Activated B cell treated with CpG ODN at 0.5 μM for 24 hours (primary cell): ENCODE measurements around the gene AGMO. TPM values are rescaled to one million over a fixed set of nuclear protein-coding genes. Genes with fewer than 3 reads are reported as not detected.

Source experiments
- ATAC-seq: fragments of 200-7000 bp; cut with Tn5 transposase; one replicate; pipeline ENCODE4 v1.10.0; 2021; ENCODE audit warnings: low read depth, mild to moderate bottlenecking, moderate library complexity
- CTCF ChIA-PET: fragments of 350-600 bp; sonication (Branson Sonifier 250); formaldehyde crosslinking; loops from one replicate; lab custom pipeline; 2021; ENCODE audit warnings: antibody characterized with exemption; lab: Charles Lee
- POLR2A ChIA-PET: fragments of 350-600 bp; sonication (Branson Sonifier 250); formaldehyde crosslinking; loops from one replicate; lab custom pipeline; 2021; ENCODE audit warnings: antibody characterized with exemption; lab: Charles Lee
- DNase-seq: peaks from one replicate; pipeline ENCODE4 v3.0.0; 2022
- H3K27ac Mint-ChIP-seq: one replicate; pipeline ENCODE4 v1.8.0; 2020; ENCODE audit warnings: mixed read lengths
- H3K27me3 Mint-ChIP-seq: one replicate; pipeline ENCODE4 v1.8.0; 2021; ENCODE audit warnings: mixed read lengths
- H3K36me3 Mint-ChIP-seq: one replicate; pipeline ENCODE4 v1.8.0; 2021; ENCODE audit warnings: low read depth, mixed read lengths
- H3K4me1 Mint-ChIP-seq: one replicate; pipeline ENCODE4 v1.8.0; 2021; ENCODE audit warnings: mixed read lengths
- H3K4me3 Mint-ChIP-seq: one replicate; pipeline ENCODE4 v1.8.0; 2020; ENCODE audit warnings: mild to moderate bottlenecking, mixed read lengths
- H3K9me3 Mint-ChIP-seq: one replicate; pipeline ENCODE4 v1.8.0; 2020; ENCODE audit warnings: mixed read lengths
- intact Hi-C: fragments of 100-400 bp; cut with micrococcal nuclease; formaldehyde crosslinking; loops from one replicate; pipeline ENCODE4 v1.15.1; 2024
- total RNA-seq: library from RNA; stranded (reverse); gene quantifications from 2 replicates; pipeline ENCODE4 v1.2.3, GENCODE V29; 2022
- TF ChIP-seq, protein P1 (sequence below): fragments of 200-600 bp; IDR thresholded peaks from one replicate; pipeline ENCODE4 v1.8.0; 2022; ENCODE audit warnings: antibody characterized with exemption, mild to moderate bottlenecking

AGMO gene
- total RNA-seq, 1 donor from 2014 or later: not detected

DNA sequence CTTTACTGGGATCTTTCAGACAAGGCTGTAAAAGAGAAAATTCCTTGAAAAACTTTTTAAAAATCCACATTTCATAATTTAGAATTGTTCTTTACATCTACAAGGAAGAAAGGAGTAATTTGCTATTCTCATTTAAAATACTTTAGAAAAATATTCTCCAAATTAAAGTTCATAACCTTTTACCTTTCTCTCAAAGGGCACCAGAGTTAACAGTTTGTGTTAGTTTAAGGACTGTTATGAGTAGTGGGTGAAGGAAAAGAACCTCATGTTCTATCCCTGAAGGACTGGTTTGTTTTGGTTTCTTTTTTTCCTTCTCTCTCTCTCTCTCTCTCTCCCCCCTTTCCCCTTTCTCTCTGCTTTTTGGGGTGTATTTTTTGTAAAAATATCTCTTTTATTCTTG, 4.1 kb downstream of the AGMO start:
- ChIA-PET POLR2A (no interaction called here), CTCF (no interaction called here)
- no peaks in the 10 kb centered on the region for H3K36me3 Mint-ChIP-seq
- no peak overlapping the region for H3K4me3 Mint-ChIP-seq
- H3K27me3 Mint-ChIP-seq: no peaks in the 10 kb centered on the region
- ATAC-seq (no peak), DNase-seq (no peak)
- no peaks in the 10 kb centered on the region for H3K9me3 Mint-ChIP-seq
- no peaks in the 10 kb centered on the region for H3K4me1 Mint-ChIP-seq
- TF ChIP-seq, protein P1, sequence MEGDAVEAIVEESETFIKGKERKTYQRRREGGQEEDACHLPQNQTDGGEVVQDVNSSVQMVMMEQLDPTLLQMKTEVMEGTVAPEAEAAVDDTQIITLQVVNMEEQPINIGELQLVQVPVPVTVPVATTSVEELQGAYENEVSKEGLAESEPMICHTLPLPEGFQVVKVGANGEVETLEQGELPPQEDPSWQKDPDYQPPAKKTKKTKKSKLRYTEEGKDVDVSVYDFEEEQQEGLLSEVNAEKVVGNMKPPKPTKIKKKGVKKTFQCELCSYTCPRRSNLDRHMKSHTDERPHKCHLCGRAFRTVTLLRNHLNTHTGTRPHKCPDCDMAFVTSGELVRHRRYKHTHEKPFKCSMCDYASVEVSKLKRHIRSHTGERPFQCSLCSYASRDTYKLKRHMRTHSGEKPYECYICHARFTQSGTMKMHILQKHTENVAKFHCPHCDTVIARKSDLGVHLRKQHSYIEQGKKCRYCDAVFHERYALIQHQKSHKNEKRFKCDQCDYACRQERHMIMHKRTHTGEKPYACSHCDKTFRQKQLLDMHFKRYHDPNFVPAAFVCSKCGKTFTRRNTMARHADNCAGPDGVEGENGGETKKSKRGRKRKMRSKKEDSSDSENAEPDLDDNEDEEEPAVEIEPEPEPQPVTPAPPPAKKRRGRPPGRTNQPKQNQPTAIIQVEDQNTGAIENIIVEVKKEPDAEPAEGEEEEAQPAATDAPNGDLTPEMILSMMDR: no peak
- H3K27ac Mint-ChIP-seq: no peak overlapping the region
- intact Hi-C loops: no loop called here

DNA sequence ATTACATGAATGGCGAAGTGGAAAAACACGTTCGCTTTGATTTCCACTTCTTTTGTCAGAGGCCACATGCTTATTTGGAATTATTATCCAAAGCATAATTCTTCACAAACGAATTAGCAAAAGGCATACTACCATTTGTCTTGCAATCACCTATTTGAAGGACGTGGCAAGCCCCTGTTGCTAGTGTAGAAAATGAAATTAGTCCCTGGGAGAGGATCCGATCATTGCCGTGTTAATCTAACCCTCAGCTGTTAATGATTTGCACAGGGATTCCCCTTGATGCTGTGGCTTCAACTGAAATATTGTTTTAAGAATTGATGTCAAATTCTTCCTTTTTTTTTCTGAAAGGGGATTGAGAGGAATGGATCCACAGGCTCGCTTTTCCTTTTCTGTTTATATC, 4.6 kb downstream of the AGMO start:
- no peaks in the 10 kb centered on the region for H3K27me3 Mint-ChIP-seq
- H3K4me3 Mint-ChIP-seq: no peak overlapping the region
- H3K27ac Mint-ChIP-seq: no peak overlapping the region
- DNase-seq: no peak
- no peak for ATAC-seq
- no peaks in the 10 kb centered on the region for H3K4me1 Mint-ChIP-seq
- intact Hi-C loops: no loop called here
- CTCF ChIA-PET: no interaction called here
- TF ChIP-seq, protein P1: no peak
- H3K9me3 Mint-ChIP-seq: no peaks in the 10 kb centered on the region
- H3K36me3 Mint-ChIP-seq: no peaks in the 10 kb centered on the region
- POLR2A ChIA-PET: no interaction called here

DNA sequence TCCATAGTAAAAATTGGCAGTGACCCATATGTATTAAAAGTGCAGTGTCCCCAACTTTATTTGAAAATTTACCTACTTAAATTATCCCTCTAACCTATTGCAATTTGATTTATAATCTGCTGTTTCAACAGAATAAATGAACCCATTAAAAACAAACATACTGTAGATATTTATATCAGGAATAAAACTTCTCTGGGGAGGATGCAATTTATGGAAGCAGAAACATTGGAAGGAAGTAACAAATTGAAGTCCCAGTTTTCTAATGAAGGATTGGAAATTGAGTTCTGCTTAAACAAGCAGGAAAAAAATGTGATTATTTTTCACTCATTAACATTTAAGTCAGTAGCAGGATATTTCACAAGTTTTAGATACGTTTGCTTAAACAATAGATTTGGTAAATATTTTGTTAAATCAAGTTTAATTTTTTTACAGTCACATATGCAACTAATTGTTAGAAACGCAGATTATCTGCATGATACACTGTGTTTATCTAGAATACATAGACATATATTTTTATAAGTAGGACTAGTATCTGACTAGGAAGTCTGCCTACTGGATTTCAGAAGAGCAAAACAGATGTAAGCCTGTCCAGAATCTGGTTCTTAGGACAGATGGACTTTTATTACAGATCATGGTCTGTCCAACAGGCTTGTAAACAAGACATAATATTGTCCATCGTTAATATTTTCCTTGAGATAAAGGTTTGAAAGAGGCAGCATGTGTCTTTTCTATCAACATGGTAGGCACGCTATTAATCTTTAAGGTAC, 5.3 kb downstream of the AGMO start:
- ChIA-PET CTCF (no interaction called here), POLR2A (no interaction called here)
- TF ChIP-seq, protein P1: no peak
- Mint-ChIP-seq H3K4me1 (no peaks in the 10 kb centered on the region), H3K9me3 (no peaks in the 10 kb centered on the region), H3K4me3 (no peak overlapping the region), H3K27ac (no peak overlapping the region), H3K27me3 (no peaks in the 10 kb centered on the region), H3K36me3 (no peaks in the 10 kb centered on the region)
- no peak for ATAC-seq
- no peak for DNase-seq
- intact Hi-C loops: no loop called here

DNA sequence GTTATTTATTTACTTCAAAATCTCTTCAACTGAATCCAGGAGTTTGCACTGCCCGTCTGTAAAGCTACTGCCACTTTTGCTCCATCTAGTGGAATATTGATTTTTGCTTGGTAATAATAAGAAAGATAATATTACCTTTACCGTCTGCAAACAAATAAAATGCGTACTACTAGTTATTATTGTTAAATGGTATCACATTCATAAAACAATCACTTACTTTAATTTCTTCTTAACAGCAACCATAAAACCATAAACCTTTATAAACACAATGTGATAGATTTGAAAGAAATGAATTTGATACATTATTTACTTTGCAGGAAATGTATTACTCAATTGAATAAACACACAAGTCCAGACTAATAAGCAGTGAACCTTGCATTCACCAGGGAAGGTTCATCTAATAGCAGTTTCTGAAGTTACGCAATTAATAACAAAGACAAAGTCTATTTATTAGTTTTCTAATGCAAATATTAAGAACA, 6.4 kb downstream of the AGMO start:
- intact Hi-C loops: no loop called here

DNA sequence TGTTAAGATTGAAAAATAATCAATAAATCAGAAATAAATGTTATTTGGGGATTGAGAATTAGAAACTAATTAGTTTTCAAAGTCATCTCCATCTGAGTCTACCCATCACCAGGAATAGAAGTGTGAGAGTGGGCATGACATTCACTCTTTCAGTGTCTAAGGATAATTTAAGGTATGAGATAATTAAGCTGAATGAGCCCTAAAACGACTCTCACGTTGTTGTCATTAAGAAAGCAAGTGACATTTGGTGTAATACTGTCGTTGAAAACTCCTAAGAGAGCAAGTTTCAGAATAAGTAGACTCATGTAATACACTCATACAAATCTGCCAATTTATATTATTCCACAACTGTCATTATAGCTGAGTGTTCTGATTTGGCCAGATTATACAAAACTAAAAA, 7.1 kb downstream of the AGMO start:
- DNase-seq: no peak
- Mint-ChIP-seq H3K4me1 (no peaks in the 10 kb centered on the region), H3K27ac (no peak overlapping the region), H3K27me3 (no peaks in the 10 kb centered on the region), H3K9me3 (no peaks in the 10 kb centered on the region), H3K36me3 (no peaks in the 10 kb centered on the region), H3K4me3 (no peak overlapping the region)
- ChIA-PET CTCF (no interaction called here), POLR2A (no interaction called here)
- no peak for ATAC-seq
- intact Hi-C loops: no loop called here
- TF ChIP-seq, protein P1: no peak

More for the DNA sequence above, 6.4 kb downstream of the AGMO start:
- TF ChIP-seq, protein P1: no peak
- Mint-ChIP-seq H3K9me3 (no peaks in the 10 kb centered on the region), H3K4me1 (no peaks in the 10 kb centered on the region), H3K27me3 (no peaks in the 10 kb centered on the region), H3K36me3 (no peaks in the 10 kb centered on the region), H3K4me3 (no peak overlapping the region), H3K27ac (no peak overlapping the region)
- ChIA-PET CTCF (no interaction called here), POLR2A (no interaction called here)
- DNase-seq: no peak
- ATAC-seq: no peak
